ENCODE results near the gene ASTN2.

The ASTN2 gene

DNA sequence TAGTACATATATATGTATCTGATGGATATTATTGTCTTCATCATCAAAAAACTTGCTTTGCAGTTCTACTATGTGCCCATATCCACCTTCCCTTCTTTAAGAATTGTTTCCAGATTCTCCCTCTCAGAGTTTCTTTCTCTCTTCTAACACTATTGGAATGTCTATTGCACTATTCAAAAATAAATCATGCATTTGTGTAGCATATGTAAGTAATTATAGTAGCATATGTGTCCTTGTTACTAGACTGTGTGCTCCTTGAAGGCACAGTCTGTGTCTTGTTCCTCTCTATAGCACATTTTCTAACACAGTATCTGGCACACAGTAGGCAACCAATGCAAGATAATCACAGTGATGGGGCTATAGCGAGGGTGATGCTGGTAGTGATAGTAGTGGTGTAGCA is 771.2 kb downstream of the ASTN2 start:
- DNase-seq: no peak

- no peak for DNase-seq
These were observed 773.4 kb downstream of the ASTN2 start for GRCh38 chr9:116641292-116642059.

DNA sequence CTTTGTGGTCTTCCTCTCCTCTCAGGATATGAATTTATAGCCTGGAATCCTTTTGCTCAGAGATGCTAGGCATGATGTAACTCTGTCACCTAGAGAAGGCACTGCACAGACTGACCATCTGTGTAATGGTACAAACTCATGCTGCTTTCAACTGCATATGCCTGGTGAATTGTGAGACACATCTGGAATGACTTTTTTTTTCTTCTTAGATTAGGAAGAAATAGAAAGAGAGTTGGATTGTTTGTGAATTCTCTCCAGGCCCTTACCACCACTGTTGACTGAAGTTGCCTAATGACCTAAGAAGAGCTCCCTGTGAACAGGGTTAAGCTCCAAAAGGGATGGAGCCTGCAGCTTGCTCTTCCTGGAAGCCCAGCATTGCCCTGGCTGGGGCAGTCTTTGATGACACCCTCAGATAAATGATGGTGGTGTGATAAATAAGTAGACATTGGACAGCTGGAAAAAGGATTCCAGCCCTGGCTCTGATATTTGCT is 775.6 kb downstream of the ASTN2 start:
- DNase-seq: no peak

GRCh38 chr9:116635908-116636307 is 778.9 kb downstream of the ASTN2 start:
- no peak for DNase-seq

DNA sequence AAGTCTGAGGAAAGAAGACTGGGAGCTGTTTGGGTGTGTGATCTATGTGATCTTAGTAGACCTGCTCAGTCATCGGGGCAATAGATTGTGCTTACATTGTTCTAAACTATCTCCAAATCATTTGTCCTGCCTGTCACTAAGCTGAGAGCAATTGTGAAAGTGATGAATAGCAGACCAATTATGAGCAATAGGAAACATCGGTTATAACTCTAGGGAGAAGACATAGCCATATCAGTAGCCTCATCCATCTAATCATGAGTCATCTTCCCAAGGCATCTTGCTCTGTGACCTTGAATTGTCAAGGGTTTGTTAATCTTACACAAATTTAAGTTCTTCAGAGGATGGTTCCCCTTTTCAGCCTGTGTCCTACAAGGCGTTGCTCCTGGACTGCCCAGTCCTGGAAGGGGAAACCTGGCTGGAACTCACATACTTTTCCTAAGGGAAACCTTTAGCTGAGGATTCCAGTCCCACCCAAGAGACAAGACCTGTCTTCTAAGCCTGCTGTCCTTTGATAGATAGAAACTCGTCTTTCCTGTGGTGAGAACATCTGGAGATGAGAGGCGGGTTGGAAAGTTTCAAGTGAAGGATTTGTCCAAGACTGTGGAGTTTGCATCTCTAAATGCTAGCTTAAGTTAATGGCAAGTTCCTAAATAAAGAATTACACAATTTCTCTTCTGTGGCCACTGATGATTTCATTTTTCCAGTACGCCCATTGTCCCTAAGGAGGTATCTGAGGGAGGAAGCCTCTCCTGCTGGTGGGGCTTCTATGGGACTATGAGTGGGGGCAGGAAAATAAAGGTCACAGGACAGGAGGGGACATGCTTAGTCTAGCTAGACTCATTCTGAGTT is 781.6 kb downstream of the ASTN2 start:
- DNase-seq: no peak

DNA sequence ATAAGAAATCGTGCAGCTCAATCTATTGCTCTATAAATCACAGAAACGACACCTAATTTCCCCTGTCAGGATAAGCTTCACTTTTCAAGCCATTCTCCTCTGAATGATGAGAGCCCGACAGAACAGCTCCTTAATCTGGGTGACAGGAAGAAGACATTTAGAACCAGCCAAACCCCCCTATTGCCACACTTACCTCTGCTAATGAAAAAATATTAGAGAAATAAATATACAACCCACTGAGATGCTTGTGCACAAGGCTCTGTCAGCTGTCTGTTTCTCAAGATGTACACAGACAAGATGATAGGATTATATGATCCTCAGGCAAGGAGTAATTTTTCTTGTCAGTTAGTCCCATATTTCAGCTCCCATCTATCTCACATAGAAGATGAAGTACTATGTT is 785.2 kb downstream of the ASTN2 start:
- DNase-seq: no peak

DNA sequence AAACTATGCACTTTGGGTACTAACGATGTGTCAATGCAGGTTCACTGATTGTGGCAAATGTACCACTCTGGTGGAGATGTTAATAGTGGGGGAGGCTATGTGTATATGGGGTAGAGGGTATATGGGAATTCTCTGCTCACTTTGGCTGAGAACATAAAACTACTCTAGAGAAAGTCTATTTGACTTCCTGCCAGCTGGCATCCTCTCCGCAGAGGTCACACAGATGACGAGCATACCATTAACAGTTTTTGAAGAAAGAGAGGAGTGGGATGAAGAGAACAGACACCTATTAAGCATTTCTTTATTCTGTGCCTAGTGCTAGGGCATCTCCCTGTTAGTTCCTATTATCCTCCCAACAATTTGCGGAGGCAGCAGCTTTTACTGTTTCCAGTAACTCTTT is 786.1 kb downstream of the ASTN2 start:
- no peak for DNase-seq

- DNase-seq: no peak
These were observed 787.4 kb downstream of the ASTN2 start for GRCh38 chr9:116627433-116627832.

DNA sequence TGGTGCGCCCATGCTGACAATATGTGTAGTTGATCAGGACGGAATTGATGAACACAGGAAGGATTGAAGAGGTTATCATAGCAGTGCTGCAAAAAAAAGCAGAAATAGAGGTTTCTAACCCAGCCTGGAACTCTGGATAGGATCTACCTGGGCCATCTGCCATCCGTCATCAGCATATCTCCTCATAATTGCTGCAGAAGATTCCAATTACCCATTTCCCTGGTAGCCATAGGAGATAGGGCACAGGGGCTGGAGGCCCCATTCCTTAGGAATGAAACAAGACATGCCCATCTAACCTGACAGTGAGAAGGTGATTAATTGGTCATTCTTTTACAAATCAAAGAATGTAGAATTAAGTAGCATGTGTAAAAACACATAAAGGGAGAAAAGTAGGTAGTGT is 788.1 kb downstream of the ASTN2 start:
- DNase-seq: no peak

DNA sequence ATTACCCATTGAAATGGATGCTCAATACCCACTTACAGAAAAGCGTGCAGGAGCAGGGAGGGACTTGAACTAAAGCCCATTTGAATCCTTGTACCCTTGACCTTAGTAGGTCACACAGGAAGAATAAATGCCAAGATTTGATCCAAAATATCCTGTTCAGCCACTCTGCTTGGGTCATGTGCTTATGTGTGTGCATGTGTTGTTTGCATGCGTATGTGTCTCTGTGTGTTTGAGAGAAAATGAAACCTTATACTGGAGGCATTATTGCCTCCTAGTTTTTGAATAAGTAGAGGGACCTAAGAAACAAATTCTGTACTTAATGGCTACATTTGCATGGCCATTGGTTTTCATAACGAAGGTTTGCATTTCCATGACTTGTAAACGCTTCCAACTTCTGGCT is 791.1 kb downstream of the ASTN2 start:
- no peak for DNase-seq

- no peak for DNase-seq
These were observed 797.5 kb downstream of the ASTN2 start for GRCh38 chr9:116617389-116617788.

DNA sequence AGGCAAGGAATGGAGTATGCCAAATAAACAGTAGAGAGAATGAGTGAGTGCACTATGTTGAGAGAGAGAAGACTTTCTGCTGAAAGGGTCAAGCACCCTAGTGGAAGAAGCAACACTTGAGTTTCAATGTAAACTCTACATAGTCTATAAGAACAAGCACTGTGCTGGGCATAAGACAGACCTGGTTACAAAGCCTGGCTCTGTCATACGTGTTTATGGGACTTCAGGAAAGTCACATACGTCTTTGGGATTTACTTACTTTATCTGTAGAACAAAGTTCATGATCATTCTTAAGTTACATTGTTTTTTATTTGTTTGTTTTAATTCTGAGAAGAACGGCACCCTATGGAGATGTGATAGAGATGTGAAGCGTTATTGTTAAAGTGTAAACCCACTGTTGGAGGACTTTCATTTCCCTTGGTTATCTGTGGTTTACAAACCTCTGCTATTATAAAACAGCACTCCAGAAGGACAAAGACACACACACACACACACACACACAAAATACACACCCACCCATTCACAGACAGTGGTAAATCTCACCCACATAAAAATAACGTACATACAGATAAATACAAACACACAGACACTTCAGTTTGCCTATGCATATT is 798.4 kb downstream of the ASTN2 start:
- no peak for DNase-seq

DNA sequence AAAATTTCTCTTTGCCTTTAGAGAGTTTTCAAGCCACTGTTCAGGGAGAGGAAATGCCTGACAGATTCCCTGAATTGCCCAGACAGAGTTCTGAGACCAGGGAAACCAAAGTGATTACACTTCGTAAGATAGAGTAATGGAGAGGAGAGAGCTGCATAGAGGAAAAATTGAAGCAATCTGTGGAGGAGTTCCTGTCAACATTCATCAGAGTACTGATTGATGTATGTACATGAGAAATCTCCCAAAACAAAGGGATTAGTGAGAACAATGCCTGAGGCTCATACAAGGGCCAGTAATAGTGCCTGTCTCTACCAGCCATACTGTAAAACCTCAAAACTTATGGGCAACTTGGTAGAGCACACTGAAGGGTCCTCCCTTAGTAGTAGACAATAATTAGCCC is 806.8 kb downstream of the ASTN2 start:
- DNase-seq: no peak

GRCh38 chr9:116605904-116606341 is 808.9 kb downstream of the ASTN2 start:
- no peak for DNase-seq

DNA sequence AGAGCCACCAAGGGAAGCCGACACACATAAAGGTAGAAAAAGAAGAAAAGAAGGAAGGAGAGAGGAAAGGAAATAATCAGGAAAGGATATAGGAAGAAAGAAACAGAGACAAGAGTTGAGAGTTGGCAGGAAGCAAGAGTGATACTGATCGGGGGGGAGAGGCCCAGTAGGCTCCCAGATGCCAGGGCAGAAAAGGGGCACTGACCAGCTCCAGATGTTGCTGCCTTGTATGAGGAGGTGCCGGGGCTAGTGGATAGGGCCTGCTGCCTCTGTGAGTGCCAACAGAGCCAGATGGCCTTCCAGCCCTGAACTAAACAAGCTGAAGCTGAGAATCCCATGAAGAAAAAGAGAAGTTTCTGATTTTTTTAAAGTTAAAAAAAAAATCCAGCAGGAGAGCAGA is 809.8 kb downstream of the ASTN2 start:
- no peak for DNase-seq

GRCh38 chr9:116604251-116604650 is 810.6 kb downstream of the ASTN2 start:
- no peak for DNase-seq

DNA sequence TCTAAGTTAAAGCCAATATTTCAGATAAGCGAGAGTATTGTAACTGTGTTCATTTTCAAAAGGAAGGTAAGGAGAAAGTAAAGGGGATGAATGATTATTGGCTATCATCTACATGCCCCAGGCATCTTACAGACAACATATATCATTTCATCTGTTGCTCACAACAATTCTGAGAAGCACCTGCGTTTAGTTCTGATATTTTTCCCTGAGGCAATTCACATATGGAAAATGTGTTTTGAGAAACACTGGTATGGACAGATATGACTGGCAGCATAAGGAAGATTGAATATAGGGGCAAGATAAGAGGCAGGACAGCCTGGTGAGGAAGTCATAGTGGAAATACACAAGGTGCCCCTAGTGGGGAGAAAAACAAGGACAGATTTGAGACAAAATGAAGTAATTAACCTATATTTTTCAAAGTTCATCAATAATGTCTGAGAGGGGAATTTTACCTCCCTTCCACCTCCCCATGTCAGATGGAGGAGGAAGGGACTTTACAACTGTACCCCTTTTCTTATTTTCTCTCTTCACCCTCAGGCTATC is 815.4 kb downstream of the ASTN2 start:
- no peak for DNase-seq

GRCh38 chr9:116596646-116597045 is 818.2 kb downstream of the ASTN2 start:
- DNase-seq: no peak

- DNase-seq: no peak
These were observed 820.3 kb downstream of the ASTN2 start for GRCh38 chr9:116594547-116594946.

DNA sequence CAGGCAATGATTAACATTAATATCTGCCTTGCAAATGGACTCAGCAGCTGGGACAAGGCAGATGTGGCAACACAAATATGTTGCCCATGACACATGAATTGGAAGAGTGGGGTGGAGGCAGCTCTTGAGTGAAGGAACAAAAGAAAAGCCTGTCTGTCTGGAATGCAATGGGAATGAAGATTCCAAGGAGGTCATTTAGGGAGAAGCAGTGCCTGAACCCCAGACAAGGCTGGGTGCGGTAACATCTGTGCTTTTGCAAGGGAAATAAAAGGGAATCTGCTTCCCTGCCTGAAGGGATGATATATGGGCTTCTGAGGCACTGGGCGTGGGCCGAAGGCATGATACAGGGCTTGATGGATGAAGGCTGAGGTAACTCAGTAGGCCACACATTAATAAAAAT is 821.9 kb downstream of the ASTN2 start:
- DNase-seq: no peak

DNA sequence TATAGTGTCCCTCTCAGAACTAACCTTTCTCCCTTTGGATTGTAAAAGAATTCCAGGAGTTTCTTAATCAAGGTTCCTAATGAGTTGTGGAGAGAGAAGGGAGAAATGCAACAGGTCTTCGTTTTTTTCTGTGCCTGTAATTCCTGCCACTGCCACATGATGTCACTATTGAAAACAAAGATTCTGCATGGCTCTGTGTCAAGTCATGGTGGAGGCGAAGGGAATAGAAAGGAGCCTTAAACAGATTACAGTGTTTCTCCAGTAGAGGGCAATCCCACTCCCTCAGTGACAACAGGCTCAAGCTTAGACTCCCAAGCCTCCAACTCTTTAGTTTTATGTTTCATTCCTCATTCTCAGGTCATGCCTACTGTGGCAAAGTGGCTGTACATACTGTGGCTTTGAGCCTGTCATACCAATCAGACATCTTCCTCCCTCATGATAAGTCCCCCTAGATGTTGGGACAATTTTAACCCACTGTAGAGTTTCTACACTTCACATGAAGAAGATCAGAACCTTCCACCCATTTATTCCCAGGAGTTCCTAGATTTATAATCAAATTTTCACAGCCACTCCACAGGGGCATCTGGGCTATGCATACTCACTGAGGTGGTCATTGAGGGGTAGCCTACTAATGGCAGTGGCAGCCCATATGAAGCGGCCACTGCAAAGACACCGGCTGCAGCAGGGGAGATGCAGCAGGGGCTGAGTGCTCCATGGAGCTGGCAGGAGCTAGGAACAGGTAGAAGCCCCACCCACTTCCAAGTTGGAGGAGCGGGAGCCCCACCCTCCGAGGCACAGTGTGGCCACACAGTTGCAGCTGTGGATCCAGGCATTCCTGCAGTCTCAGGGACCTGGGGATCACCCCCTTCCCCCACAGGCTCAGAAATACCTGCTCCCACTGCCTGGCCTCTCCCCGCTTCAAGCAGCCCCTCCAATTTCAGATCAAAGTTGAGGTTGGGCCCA is 825.2 kb downstream of the ASTN2 start:
- no peak for DNase-seq

DNA sequence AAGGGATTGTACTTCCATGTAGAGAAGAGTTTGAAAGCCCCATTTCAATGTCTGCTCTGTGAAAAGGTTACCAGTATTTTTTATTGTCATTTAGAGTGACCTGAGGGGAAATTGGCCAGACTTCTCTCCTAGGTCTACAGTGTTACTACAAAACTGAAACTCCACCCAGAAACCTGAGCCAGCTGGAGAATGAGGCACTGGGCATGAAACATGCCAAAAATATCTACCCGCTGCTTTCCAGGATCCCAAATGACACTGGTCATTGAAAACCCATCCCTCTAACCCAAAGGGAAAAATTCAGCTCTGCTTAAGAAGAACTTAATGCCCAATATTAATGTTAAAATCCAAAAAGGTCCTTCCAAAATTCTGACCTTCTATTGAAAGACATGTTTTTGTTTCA is 826.9 kb downstream of the ASTN2 start:
- DNase-seq: no peak
